Right lobe of liver (tissue), 4 donors: ENCODE results near the gene DNAJC5.
A peak's percentile ranks its signal among the peaks of the same experiment; 100 is the strongest.

Experiments
- CTCF ChIP-seq, 4 donors: fragments of 200-600 bp in 3 of 4; fragments of 450-650 bp in 1 of 4; IDR thresholded peaks; one replicate each; pipeline versions ENCODE4 v1.5.1 to v1.8.0; 2016 to 2022; ENCODE audit warnings: antibody characterized with exemption in 4 of 4, mild to moderate bottlenecking in 2 of 4
- POLR2A ChIP-seq: fragments of 450-650 bp; IDR thresholded peaks from one replicate; pipeline ENCODE4 v1.6.1; 2017; ENCODE audit warnings: antibody characterized with exemption, mild to moderate bottlenecking
- donor health status: DM: no; HTN: no; CAD: no.
- donor health status: DM: no; HTN: no; CAD: no.
- donor health status: DM: no; HTN: yes; CAD: no.

- TF ChIP-seq CTCF (IDR thresholded peaks at IDR 0.05) (peak; percentile 59 to 76 (median 70)), POLR2A (peak; percentile 43)
These were observed 31.0 kb upstream of the DNAJC5 start for GRCh38 chr20:63863798-63864544.
